ENCODE measurements around the gene IFT43. TPM values are rescaled to one million over a fixed set of nuclear protein-coding genes. Genes with fewer than 3 reads are reported as not detected.

The IFT43 gene
- total RNA-seq, 4 donors from 2014 or later, result 16.2 to 31.4 (median 26.1) TPM

GRCh38 chr14:76023757-76024156, 38.2 kb downstream of the IFT43 start:
- no peaks in the 10 kb centered on the region for H3K27me3 ChIP-seq
- no peaks in the 10 kb centered on the region for H3K4me1 ChIP-seq
- no peak overlapping the region for H3K4me3 ChIP-seq
- DNase-seq (ENCODE audit: low spot score in 2 of 2), result no peak
- WGBS, 2 donors, result 67 to 69% methylated on average over 1 of the region's 1 CpG
- peaks cover 0 to 14% (median 0%) of the 10 kb centered on the region in 4 donors for H3K9me3 ChIP-seq
- H3K27ac ChIP-seq, result no peak overlapping the region
- peaks cover 0 to 87% (median 0%) of the 10 kb centered on the region in 3 donors for H3K36me3 ChIP-seq
- TF ChIP-seq POLR2A (IDR thresholded peaks at IDR 0.05) (no peak), CTCF (IDR thresholded peaks at IDR 0.05) (no peak), EP300 (IDR thresholded peaks at IDR 0.05) (no peak)

- WGBS, 2 donors, result 87 to 88% methylated on average over 4 of the region's 4 CpGs
- H3K4me1 ChIP-seq, result no peaks in the 10 kb centered on the region
- no peaks in the 10 kb centered on the region for H3K27me3 ChIP-seq
- H3K9me3 ChIP-seq, result peaks cover 0 to 8% (median 0%) of the 10 kb centered on the region in 4 donors
- TF ChIP-seq EP300 (IDR thresholded peaks at IDR 0.05) (no peak), CTCF (IDR thresholded peaks at IDR 0.05) (no peak), POLR2A (IDR thresholded peaks at IDR 0.05) (no peak)
- no peak for DNase-seq (ENCODE audit: low spot score in 2 of 2)
- no peak overlapping the region for H3K27ac ChIP-seq
- H3K4me3 ChIP-seq, result no peak overlapping the region
- H3K36me3 ChIP-seq, result peaks cover 0 to 84% (median 0%) of the 10 kb centered on the region in 3 donors
These were observed 38.8 kb downstream of the IFT43 start for GRCh38 chr14:76024211-76024907.

- no peaks in the 10 kb centered on the region for H3K9me3 ChIP-seq
- H3K4me3 ChIP-seq, result no peak overlapping the region
- no peak for DNase-seq (ENCODE audit: low spot score in 2 of 2)
- WGBS, 2 donors, result 89 to 91% methylated on average over 3 of the region's 3 CpGs
- no peaks in the 10 kb centered on the region for H3K27me3 ChIP-seq
- TF ChIP-seq EP300 (IDR thresholded peaks at IDR 0.05) (no peak), CTCF (IDR thresholded peaks at IDR 0.05) (no peak), POLR2A (IDR thresholded peaks at IDR 0.05) (no peak)
- H3K36me3 ChIP-seq, result peaks cover 0 to 48% (median 0%) of the 10 kb centered on the region in 3 donors
- H3K27ac ChIP-seq, result no peak overlapping the region
- H3K4me1 ChIP-seq, result no peaks in the 10 kb centered on the region
These were observed 49.0 kb downstream of the IFT43 start for GRCh38 chr14:76034566-76034965.

- no peaks in the 10 kb centered on the region for H3K27me3 ChIP-seq
- H3K4me3 ChIP-seq, result no peak overlapping the region
- H3K9me3 ChIP-seq, result no peaks in the 10 kb centered on the region
- TF ChIP-seq POLR2A (IDR thresholded peaks at IDR 0.05) (no peak), CTCF (IDR thresholded peaks at IDR 0.05) (no peak), EP300 (IDR thresholded peaks at IDR 0.05) (no peak)
- H3K4me1 ChIP-seq, result peaks cover 0 to under 1% (median 0%) of the 10 kb centered on the region in 4 donors
- 70 to 92% methylated on average over 3 of the region's 3 CpGs for WGBS, 2 donors
- peaks cover 0 to 14% (median 0%) of the 10 kb centered on the region in 3 donors for H3K36me3 ChIP-seq
- no peak for DNase-seq (ENCODE audit: low spot score in 2 of 2)
- no peak overlapping the region for H3K27ac ChIP-seq
These were observed 55.1 kb downstream of the IFT43 start for GRCh38 chr14:76040704-76041103.

GRCh38 chr14:76045773-76046172, 60.2 kb downstream of the IFT43 start:
- Histone ChIP-seq H3K27me3 (no peaks in the 10 kb centered on the region), H3K4me3 (no peak overlapping the region), H3K9me3 (no peaks in the 10 kb centered on the region), H3K27ac (no peak overlapping the region), H3K4me1 (peaks cover 0 to 15% (median 0%) of the 10 kb centered on the region in 4 donors), H3K36me3 (peaks cover 0 to 4% (median 0%) of the 10 kb centered on the region in 3 donors)
- 44 to 70% methylated on average over 3 of the region's 3 CpGs for WGBS, 2 donors
- DNase-seq (ENCODE audit: low spot score in 2 of 2), result no peak
- TF ChIP-seq EP300 (IDR thresholded peaks at IDR 0.05) (no peak), CTCF (IDR thresholded peaks at IDR 0.05) (no peak), POLR2A (IDR thresholded peaks at IDR 0.05) (no peak)
